GM21528 (cell line): ENCODE results near the gene NXNL2.

Source experiments
- ATAC-seq: cut with Tn5 transposase; IDR thresholded peaks from one replicate; pipeline ENCODE4 v1.9.1; 2021; ENCODE audit warnings: mild to moderate bottlenecking, moderate library complexity; ENCODE audit not compliant: unreplicated experiment, low FRiP score

NXNL2 gene

GRCh38 chr9:88534456-88535225, at the start of gene NXNL2:
Gene NXNL2 (plus strand): TSS chr9:88535178. CDS start chr9:88535435, 257 bp downstream.
- no peak for ATAC-seq

- ATAC-seq, result no peak
Measured at GRCh38 chr9:88488166-88488565, 46.8 kb upstream of the NXNL2 start.

- no peak for ATAC-seq
Measured at GRCh38 chr9:88494983-88495721, 39.8 kb upstream of the NXNL2 start.

DNA sequence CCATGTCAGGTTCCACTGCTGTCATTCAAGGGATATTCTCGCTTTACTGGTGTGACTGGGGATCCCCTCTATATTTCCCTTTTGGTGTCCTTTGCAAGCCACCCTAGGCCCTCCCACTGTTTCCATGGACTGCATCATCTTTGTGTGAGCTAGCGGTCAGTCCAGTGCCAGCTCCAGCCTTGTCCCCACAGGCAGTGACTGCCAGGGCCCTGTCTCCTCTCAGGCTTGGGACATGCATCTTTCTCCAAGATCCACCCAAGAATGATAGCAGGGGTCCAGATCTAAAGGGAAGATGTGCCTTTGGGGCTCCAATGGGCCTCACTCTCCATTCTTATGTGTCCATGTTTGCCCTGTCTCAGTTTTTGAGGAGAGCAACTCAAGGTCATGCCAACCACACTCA, 37.8 kb upstream of the NXNL2 start:
- no peak for ATAC-seq

- no peak for ATAC-seq
Measured at GRCh38 chr9:88498880-88499279, 36.1 kb upstream of the NXNL2 start.

DNA sequence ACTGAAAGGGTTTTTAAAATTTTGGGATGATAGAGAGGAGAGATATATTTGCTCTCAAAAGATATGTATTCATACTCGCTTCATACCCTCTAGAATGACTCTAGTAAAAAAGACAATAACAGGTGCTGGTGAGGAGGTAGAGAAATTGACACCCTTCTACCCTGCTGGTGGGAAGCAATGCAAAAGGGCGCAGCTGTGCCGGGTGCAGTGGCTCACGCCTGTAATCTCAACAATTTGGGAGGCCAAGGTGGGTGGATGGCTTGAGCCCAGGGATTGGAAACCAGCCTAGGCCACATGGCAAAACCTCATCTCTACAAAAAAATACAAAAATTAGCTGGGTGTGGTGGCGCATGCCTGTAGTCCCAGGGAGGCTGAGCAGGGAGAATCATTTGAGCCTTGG, 33.9 kb upstream of the NXNL2 start:
- ATAC-seq, result no peak

GRCh38 chr9:88502552-88503034, 32.4 kb upstream of the NXNL2 start:
- ATAC-seq, result no peak

- ATAC-seq, result no peak
Measured at GRCh38 chr9:88503081-88503844, 31.7 kb upstream of the NXNL2 start.

- ATAC-seq, result no peak
Measured at GRCh38 chr9:88503845-88504764, 30.9 kb upstream of the NXNL2 start.

DNA sequence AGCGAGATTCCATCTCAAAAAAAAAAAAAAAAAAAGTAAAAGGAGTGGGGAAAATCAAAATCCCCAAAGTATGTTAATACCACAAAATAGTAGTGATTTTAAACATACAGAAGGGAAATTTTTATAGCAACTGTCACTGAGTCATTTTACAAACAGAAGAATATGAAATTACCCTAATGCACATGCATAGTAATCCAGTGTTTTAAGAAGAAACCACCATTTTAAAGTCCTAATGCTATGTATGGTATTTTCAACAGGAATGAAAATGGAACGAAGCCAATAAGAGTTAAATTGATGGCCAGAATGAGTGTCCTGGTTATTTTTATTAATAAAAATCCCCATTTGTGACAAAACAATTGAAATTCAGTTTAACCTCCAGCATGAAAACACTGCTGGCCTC, 26.7 kb upstream of the NXNL2 start:
- ATAC-seq, result no peak

DNA sequence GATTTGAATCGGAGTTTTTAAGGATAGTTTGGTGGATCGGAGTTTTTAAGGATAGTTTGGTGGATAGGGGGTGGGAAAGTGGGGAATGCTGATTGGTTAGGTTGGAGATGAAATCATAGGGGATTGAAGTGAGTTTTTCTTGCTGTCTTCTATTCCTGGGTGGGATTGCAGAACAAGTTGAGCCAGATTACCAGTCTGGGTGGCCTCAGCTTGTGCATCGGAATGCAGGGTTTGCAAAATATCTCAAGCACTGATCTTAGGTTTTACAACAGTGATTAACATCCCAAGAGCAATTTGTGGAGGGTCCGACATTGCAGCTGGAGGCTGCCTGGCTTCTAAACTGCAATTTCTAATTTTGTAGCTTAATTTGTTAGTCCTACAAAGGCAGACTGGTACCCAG, 23.1 kb upstream of the NXNL2 start:
- ATAC-seq, result no peak

- ATAC-seq, result no peak
Measured at GRCh38 chr9:88514247-88514646, 20.7 kb upstream of the NXNL2 start.

- no peak for ATAC-seq
Measured at GRCh38 chr9:88521308-88521707, 13.7 kb upstream of the NXNL2 start.

DNA sequence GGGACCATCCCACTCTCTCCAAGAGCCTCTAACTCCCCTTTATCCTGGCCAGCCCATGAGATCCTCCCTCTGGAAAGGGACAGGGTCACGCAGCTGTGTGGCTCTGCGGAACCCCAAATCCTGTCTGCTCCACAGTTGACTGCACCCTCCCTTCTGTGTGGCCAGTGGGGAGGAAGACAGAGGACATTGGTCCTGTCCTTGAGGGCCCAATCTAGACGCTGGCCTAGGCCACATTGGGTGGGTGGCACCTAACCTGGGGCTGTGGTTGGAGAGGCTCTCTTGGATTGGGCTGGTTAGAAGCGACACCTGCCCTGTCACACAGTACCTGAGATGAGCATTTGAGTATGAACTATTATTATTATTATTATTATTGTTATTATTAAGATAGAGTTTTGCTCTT, 12.6 kb upstream of the NXNL2 start:
- no peak for ATAC-seq

DNA sequence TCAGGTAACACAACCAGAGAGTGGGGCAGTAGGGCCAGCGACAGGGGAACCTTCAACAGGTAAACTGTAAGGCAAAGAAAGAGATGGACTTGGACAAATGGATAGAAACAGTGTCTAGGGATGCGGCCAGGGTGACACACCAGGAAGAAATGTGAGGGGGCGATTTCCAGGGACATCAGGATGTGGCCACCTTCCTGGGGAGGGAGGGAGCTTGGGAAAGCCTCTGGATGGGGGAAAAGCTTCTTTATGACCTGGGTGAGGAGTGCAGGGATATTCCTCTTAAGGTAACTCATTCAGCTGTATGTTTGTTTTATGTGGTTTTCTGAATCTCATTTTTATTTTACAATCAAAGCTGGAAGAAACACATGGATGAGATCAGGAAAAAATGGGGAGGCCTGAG, 11.9 kb upstream of the NXNL2 start:
- no peak for ATAC-seq

GRCh38 chr9:88524911-88525310, 10.1 kb upstream of the NXNL2 start:
- ATAC-seq, result no peak

DNA sequence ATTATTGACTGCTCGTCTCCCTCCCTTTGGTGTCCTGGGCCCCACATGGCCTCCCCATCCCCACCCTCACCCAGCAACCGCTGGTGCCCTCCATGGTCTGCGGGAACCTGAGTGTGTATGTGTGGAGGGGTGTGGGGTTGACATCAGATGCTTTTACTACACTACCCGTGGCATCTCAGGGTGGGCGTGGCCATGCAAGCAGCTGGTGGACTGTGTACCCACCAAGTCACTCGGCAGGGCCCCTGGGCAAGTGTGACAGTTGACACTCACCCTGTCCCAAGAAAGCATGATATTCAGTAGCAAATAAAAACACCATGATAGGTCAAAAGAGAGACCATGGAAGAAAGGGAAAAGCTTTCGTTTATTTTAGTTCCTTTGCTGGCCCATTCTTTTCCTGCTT, 7.4 kb upstream of the NXNL2 start:
- no peak for ATAC-seq

DNA sequence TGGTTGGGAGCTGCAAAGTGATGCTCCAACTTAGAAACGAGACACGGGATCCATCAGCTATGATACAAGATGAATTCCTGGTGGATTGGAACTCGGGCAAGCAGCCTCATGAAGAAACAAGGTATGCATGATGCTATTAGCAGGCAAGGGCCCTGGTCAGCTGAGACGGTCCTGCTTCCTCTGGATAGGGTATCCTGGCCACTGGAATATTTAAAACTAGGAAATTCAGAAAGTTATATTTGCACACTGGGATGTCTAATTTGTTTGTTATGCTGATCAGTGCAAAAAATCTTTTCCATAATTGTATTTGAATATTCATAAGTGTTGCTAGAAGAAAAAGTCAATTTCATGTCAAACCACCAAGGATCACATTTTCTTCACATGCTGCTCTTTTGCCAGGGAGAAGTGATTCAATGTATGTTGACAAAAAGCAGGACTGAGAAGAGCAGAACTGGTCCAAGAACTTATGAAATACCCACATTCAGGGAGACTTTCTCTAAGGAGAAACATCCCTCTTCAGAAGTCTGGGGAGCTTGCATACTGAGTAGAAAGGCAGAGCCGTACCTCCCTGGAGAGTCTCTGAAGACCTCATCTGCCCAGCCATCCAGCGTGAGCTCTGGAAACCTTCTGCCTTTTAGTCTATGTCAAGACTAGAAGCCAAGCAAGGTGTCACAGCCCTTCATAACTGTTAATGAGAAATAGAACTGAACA, 6.7 kb upstream of the NXNL2 start:
- ATAC-seq, result no peak

DNA sequence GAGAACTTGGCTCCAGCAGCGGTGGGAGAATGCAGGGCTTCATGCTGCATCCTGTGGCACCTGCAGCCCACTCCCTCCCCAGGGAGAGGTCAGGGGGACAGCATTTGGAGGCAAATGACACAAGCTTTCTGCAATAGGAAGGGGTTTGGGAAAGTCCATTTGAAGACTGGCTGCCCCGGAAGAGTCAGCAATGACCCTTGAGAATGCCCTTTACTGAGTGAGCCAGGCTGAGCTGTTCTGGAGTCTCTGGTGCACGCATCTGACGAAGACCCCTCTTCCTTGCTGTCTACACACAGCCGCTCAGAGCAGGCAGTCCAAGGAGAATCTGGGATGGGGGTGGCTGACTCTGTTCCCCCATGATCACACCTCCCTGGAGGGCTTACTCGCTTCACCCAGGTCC, 5.5 kb upstream of the NXNL2 start:
- ATAC-seq, result no peak

DNA sequence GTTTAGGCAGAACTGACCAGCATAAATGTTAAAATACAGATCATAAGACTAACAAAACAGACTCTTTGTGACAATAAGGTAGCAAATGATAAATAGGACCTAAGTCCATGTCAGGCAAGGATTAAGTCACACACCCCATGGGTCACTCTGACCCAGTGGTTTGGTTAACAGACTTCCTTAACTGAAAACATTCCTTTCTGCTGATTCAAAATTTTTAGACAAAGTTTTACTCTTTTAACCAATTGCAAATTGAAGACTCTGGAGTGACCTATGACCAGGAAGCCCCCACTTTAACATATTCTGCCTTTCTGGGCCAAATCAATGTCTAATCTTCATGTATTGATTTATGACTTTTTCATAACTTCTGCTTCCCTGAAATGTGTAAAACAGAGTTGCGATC, 4.9 kb upstream of the NXNL2 start:
- no peak for ATAC-seq
